ENCODE measurements around the gene ZNF638.

ZNF638 gene

DNA sequence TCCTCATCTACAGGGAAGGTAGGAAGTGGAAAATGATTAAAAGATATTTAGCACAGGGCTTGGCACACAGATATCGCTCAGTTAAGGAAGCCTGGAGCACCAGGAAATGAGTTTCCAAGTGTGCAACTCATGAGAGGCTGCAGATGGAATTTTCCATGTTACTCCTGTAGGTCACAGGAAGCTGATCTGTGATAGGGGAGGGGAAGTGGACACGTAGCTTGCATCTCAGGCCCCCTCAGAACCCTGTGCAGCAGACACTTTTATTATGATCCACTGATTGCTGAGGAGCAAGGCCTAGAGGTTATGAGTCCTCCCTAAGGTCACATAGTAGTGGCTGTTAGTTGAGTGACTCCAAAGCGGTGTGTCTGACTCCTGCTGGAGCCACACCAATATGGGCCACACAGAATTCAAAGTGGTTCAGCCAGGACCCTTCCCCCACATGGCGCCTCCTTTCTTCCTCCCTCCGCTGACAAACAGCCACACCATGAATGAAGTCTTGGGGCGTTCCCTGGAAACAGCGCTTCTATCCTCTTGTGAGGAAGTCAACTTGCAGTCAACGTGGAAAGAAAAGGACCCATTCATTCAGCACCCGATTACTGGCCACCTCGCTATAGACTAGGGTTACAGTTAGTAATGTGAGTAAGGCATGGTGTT, 143.3 kb downstream of the ZNF638 start:
- DNase-seq (ENCODE audit: low read depth, low spot score) = no peak
- H3K4me3 ChIP-seq (ENCODE audit: insufficient read length, low read depth) = no peak overlapping the region
- H3K4me1 ChIP-seq (ENCODE audit: insufficient read depth, insufficient read length) = peaks cover 2% of the 10 kb centered on the region
- no peaks in the 10 kb centered on the region for H3K9me3 ChIP-seq (ENCODE audit: insufficient read depth, low read length)
- no peak for TF ChIP-seq SUZ12 (IDR thresholded peaks at IDR 0.05; ENCODE audit: extremely low read depth, insufficient read depth, insufficient read length)
- no peak for TF ChIP-seq ZNF274 (IDR thresholded peaks at IDR 0.05; ENCODE audit: low read depth, low read length)
- TF ChIP-seq YY1 (IDR thresholded peaks at IDR 0.05; ENCODE audit: insufficient read depth, insufficient read length) = no peak
- H3K27me3 ChIP-seq (ENCODE audit: insufficient read depth, insufficient read length) = no peaks in the 10 kb centered on the region
- no peaks in the 10 kb centered on the region for H3K36me3 ChIP-seq (ENCODE audit: insufficient read depth, insufficient read length, low read length)
- H3K9ac ChIP-seq (ENCODE audit: insufficient read length, low read depth) = no peak overlapping the region

- DNase-seq (ENCODE audit: low read depth, low spot score) = no peak
- Histone ChIP-seq H3K9ac (ENCODE audit: insufficient read length, low read depth) (no peak overlapping the region), H3K4me1 (ENCODE audit: insufficient read depth, insufficient read length) (peaks cover 2% of the 10 kb centered on the region), H3K36me3 (ENCODE audit: insufficient read depth, insufficient read length, low read length) (no peaks in the 10 kb centered on the region), H3K4me3 (ENCODE audit: insufficient read length, low read depth) (no peak overlapping the region), H3K27me3 (ENCODE audit: insufficient read depth, insufficient read length) (no peaks in the 10 kb centered on the region), H3K9me3 (ENCODE audit: insufficient read depth, low read length) (no peaks in the 10 kb centered on the region)
- no peak for TF ChIP-seq ZNF274 (IDR thresholded peaks at IDR 0.05; ENCODE audit: low read depth, low read length)
- no peak for TF ChIP-seq YY1 (IDR thresholded peaks at IDR 0.05; ENCODE audit: insufficient read depth, insufficient read length)
- TF ChIP-seq SUZ12 (IDR thresholded peaks at IDR 0.05; ENCODE audit: extremely low read depth, insufficient read depth, insufficient read length) = no peak
Measured at GRCh38 chr2:71476495-71476894, 144.9 kb downstream of the ZNF638 start.

- H3K9me3 ChIP-seq (ENCODE audit: insufficient read depth, low read length) = no peaks in the 10 kb centered on the region
- H3K4me3 ChIP-seq (ENCODE audit: insufficient read length, low read depth) = no peak overlapping the region
- H3K36me3 ChIP-seq (ENCODE audit: insufficient read depth, insufficient read length, low read length) = no peaks in the 10 kb centered on the region
- H3K4me1 ChIP-seq (ENCODE audit: insufficient read depth, insufficient read length) = peaks cover 6% of the 10 kb centered on the region
- no peak for TF ChIP-seq SUZ12 (IDR thresholded peaks at IDR 0.05; ENCODE audit: extremely low read depth, insufficient read depth, insufficient read length)
- TF ChIP-seq ZNF274 (IDR thresholded peaks at IDR 0.05; ENCODE audit: low read depth, low read length) = no peak
- TF ChIP-seq YY1 (IDR thresholded peaks at IDR 0.05; ENCODE audit: insufficient read depth, insufficient read length) = no peak
- no peak overlapping the region for H3K9ac ChIP-seq (ENCODE audit: insufficient read length, low read depth)
- no peak for DNase-seq (ENCODE audit: low read depth, low spot score)
- H3K27me3 ChIP-seq (ENCODE audit: insufficient read depth, insufficient read length) = no peaks in the 10 kb centered on the region
Measured at GRCh38 chr2:71477231-71477691, 145.7 kb downstream of the ZNF638 start.

- Histone ChIP-seq H3K27me3 (ENCODE audit: insufficient read depth, insufficient read length) (no peaks in the 10 kb centered on the region), H3K4me3 (ENCODE audit: insufficient read length, low read depth) (no peak overlapping the region), H3K9me3 (ENCODE audit: insufficient read depth, low read length) (no peaks in the 10 kb centered on the region), H3K4me1 (ENCODE audit: insufficient read depth, insufficient read length) (peaks cover 8% of the 10 kb centered on the region), H3K9ac (ENCODE audit: insufficient read length, low read depth) (no peak overlapping the region), H3K36me3 (ENCODE audit: insufficient read depth, insufficient read length, low read length) (no peaks in the 10 kb centered on the region)
- DNase-seq (ENCODE audit: low read depth, low spot score) = no peak
- TF ChIP-seq ZNF274 (IDR thresholded peaks at IDR 0.05; ENCODE audit: low read depth, low read length) = no peak
- TF ChIP-seq SUZ12 (IDR thresholded peaks at IDR 0.05; ENCODE audit: extremely low read depth, insufficient read depth, insufficient read length) = no peak
- no peak for TF ChIP-seq YY1 (IDR thresholded peaks at IDR 0.05; ENCODE audit: insufficient read depth, insufficient read length)
Measured at GRCh38 chr2:71478806-71479205, 147.2 kb downstream of the ZNF638 start.

DNA sequence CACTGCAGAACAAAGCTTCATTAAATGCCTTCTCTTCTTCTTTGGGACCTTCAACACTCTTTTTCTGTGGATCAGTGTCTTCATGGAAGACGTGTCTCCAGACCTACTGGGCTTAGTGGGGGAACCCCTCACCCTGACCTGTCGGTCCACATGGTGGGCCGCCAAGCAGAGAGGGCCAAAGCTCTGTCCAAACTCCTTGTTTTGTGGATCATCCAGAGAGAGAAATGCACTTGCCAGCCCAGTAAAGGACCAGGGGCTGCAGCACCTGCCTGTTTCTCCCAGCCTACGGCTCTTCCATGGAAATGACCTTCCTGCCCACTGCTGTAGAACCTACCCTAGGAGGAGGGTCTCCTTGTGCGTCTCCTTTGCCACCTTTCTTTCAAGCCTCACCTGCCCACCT, 147.7 kb downstream of the ZNF638 start:
- Histone ChIP-seq H3K4me1 (ENCODE audit: insufficient read depth, insufficient read length) (peaks cover 8% of the 10 kb centered on the region), H3K36me3 (ENCODE audit: insufficient read depth, insufficient read length, low read length) (no peaks in the 10 kb centered on the region), H3K4me3 (ENCODE audit: insufficient read length, low read depth) (no peak overlapping the region), H3K9ac (ENCODE audit: insufficient read length, low read depth) (no peak overlapping the region), H3K27me3 (ENCODE audit: insufficient read depth, insufficient read length) (no peaks in the 10 kb centered on the region), H3K9me3 (ENCODE audit: insufficient read depth, low read length) (no peaks in the 10 kb centered on the region)
- DNase-seq (ENCODE audit: low read depth, low spot score) = no peak
- TF ChIP-seq SUZ12 (IDR thresholded peaks at IDR 0.05; ENCODE audit: extremely low read depth, insufficient read depth, insufficient read length) (no peak), YY1 (IDR thresholded peaks at IDR 0.05; ENCODE audit: insufficient read depth, insufficient read length) (no peak), ZNF274 (IDR thresholded peaks at IDR 0.05; ENCODE audit: low read depth, low read length) (no peak)

DNA sequence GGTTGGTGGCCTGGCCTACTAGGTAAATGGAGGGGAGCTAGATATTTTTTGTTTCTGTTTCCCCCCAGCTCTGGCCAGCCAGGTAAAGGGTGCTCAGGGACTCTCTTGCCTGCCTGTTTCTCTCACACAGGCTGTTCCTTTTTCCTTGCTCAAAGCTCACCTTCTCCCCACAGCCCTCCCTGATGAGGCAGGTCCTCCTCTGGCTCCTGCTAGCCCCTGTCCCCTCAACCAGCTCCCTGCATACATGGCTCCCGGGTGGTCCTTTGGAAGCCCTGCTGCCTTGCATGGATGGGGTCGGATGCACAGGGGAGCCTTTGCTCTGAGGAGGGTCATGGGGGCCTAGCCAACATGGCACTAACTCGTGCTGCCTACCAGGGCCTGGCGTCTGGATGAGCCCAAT, 149.5 kb downstream of the ZNF638 start:
- Histone ChIP-seq H3K27me3 (ENCODE audit: insufficient read depth, insufficient read length) (no peaks in the 10 kb centered on the region), H3K9ac (ENCODE audit: insufficient read length, low read depth) (no peak overlapping the region), H3K4me3 (ENCODE audit: insufficient read length, low read depth) (no peak overlapping the region), H3K9me3 (ENCODE audit: insufficient read depth, low read length) (no peaks in the 10 kb centered on the region), H3K4me1 (ENCODE audit: insufficient read depth, insufficient read length) (peaks cover 8% of the 10 kb centered on the region), H3K36me3 (ENCODE audit: insufficient read depth, insufficient read length, low read length) (no peaks in the 10 kb centered on the region)
- no peak for DNase-seq (ENCODE audit: low read depth, low spot score)
- TF ChIP-seq SUZ12 (IDR thresholded peaks at IDR 0.05; ENCODE audit: extremely low read depth, insufficient read depth, insufficient read length) = no peak

- no peak for DNase-seq (ENCODE audit: low read depth, low spot score)
- TF ChIP-seq ZNF274 (IDR thresholded peaks at IDR 0.05; ENCODE audit: low read depth, low read length) = no peak
- no peak for TF ChIP-seq SUZ12 (IDR thresholded peaks at IDR 0.05; ENCODE audit: extremely low read depth, insufficient read depth, insufficient read length)
- TF ChIP-seq YY1 (IDR thresholded peaks at IDR 0.05; ENCODE audit: insufficient read depth, insufficient read length) = no peak
- H3K27me3 ChIP-seq (ENCODE audit: insufficient read depth, insufficient read length) = no peaks in the 10 kb centered on the region
Measured at GRCh38 chr2:71482055-71482454, 150.5 kb downstream of the ZNF638 start.

More at GRCh38 chr2:71482055-71482454, 150.5 kb downstream of the ZNF638 start:
- peaks cover 8% of the 10 kb centered on the region for H3K4me1 ChIP-seq (ENCODE audit: insufficient read depth, insufficient read length)
- no peak overlapping the region for H3K4me3 ChIP-seq (ENCODE audit: insufficient read length, low read depth)
- no peaks in the 10 kb centered on the region for H3K9me3 ChIP-seq (ENCODE audit: insufficient read depth, low read length)
- no peak overlapping the region for H3K9ac ChIP-seq (ENCODE audit: insufficient read length, low read depth)
- H3K36me3 ChIP-seq (ENCODE audit: insufficient read depth, insufficient read length, low read length) = no peaks in the 10 kb centered on the region

Measured in NT2/D1 (cell line).